ENCODE measurements around the gene CCDC59. TPM values are rescaled to one million over a fixed set of nuclear protein-coding genes. Genes with fewer than 3 reads are reported as not detected.

Gene CCDC59
- total RNA-seq, 1 experiment from 2014 or later: 49.9 TPM

- Histone ChIP-seq H3K79me2 (ENCODE audit: low read depth) (no peaks in the 10 kb centered on the region), H2AFZ (no peak overlapping the region), H3K27ac (no peak overlapping the region), H3K36me3 (ENCODE audit: low read depth) (no peaks in the 10 kb centered on the region), H3K9me2 (ENCODE audit: insufficient read depth) (no peaks in the 10 kb centered on the region), H3F3A (ENCODE audit: insufficient read depth, low read depth) (no peaks in the 10 kb centered on the region), H3K4me2 (no peak overlapping the region), H3K9me3 (ENCODE audit: insufficient read depth, low read depth) (no peaks in the 10 kb centered on the region), H3K4me3 (no peak overlapping the region), H3K4me1 (replicated peaks; ENCODE audit: insufficient read depth) (no peaks in the 10 kb centered on the region), H4K20me1 (ENCODE audit: insufficient read depth) (no peaks in the 10 kb centered on the region), H3K27me3 (ENCODE audit: insufficient read depth, low read depth) (no peaks in the 10 kb centered on the region)
- TF ChIP-seq CTCF (conservative IDR thresholded peaks at IDR 0.05): no peak
- no peak for TF ChIP-seq EZH2 (IDR thresholded peaks at IDR 0.05; ENCODE audit: low read depth)
- POLR2A ChIA-PET (ENCODE audit: unreplicated experiment): no interaction called here
- intact Hi-C loops (cut with micrococcal nuclease; ENCODE audit: unreplicated experiment): no loop called here
- CTCF ChIA-PET: no interaction called here
- no peak for DNase-seq
- no TSS peak for BruUV-seq (replicated peaks)
These were observed 20.8 kb upstream of the CCDC59 start for GRCh38 chr12:82378997-82379396.

GRCh38 chr12:82375201-82375600 lies 17.0 kb upstream of the CCDC59 start:
- no peak overlapping the region for H3K27ac ChIP-seq
- intact Hi-C loops (cut with micrococcal nuclease; ENCODE audit: unreplicated experiment): no loop called here

GRCh38 chr12:82366197-82366596 lies 8.0 kb upstream of the CCDC59 start:
- no peaks in the 10 kb centered on the region for H3K27me3 ChIP-seq (ENCODE audit: insufficient read depth, low read depth)
- H3K79me2 ChIP-seq (ENCODE audit: low read depth): no peaks in the 10 kb centered on the region
- POLR2A ChIA-PET (ENCODE audit: unreplicated experiment): no interaction called here
- no peak overlapping the region for H3K27ac ChIP-seq
- DNase-seq: no peak
- no peaks in the 10 kb centered on the region for H4K20me1 ChIP-seq (ENCODE audit: insufficient read depth)
- no peak overlapping the region for H2AFZ ChIP-seq
- H3K4me2 ChIP-seq: no peak overlapping the region
- H3K9me2 ChIP-seq (ENCODE audit: insufficient read depth): no peaks in the 10 kb centered on the region
- H3K4me1 ChIP-seq (replicated peaks; ENCODE audit: insufficient read depth): no peaks in the 10 kb centered on the region
- no peaks in the 10 kb centered on the region for H3F3A ChIP-seq (ENCODE audit: insufficient read depth, low read depth)
- no peaks in the 10 kb centered on the region for H3K9me3 ChIP-seq (ENCODE audit: insufficient read depth, low read depth)
- TF ChIP-seq CTCF (conservative IDR thresholded peaks at IDR 0.05): no peak
- TF ChIP-seq EZH2 (IDR thresholded peaks at IDR 0.05; ENCODE audit: low read depth): no peak
- intact Hi-C loops (cut with micrococcal nuclease; ENCODE audit: unreplicated experiment): no loop called here
- H3K4me3 ChIP-seq: no peak overlapping the region
- H3K36me3 ChIP-seq (ENCODE audit: low read depth): no peaks in the 10 kb centered on the region
- BruUV-seq (replicated peaks): no TSS peak
- CTCF ChIA-PET: no interaction called here

More at GRCh38 chr12:82375201-82375600, 17.0 kb upstream of the CCDC59 start:
- BruUV-seq (replicated peaks): no TSS peak
- Histone ChIP-seq H3K36me3 (ENCODE audit: low read depth) (no peaks in the 10 kb centered on the region), H3K4me1 (replicated peaks; ENCODE audit: insufficient read depth) (no peaks in the 10 kb centered on the region), H4K20me1 (ENCODE audit: insufficient read depth) (no peaks in the 10 kb centered on the region), H3K9me2 (ENCODE audit: insufficient read depth) (no peaks in the 10 kb centered on the region), H3K27me3 (ENCODE audit: insufficient read depth, low read depth) (no peaks in the 10 kb centered on the region), H3F3A (ENCODE audit: insufficient read depth, low read depth) (no peaks in the 10 kb centered on the region), H3K79me2 (ENCODE audit: low read depth) (no peaks in the 10 kb centered on the region), H3K4me3 (no peak overlapping the region), H3K9me3 (ENCODE audit: insufficient read depth, low read depth) (no peaks in the 10 kb centered on the region), H2AFZ (no peak overlapping the region), H3K4me2 (no peak overlapping the region)
- TF ChIP-seq CTCF (conservative IDR thresholded peaks at IDR 0.05) (no peak), EZH2 (IDR thresholded peaks at IDR 0.05; ENCODE audit: low read depth) (no peak)
- no peak for DNase-seq
- ChIA-PET CTCF (no interaction called here), POLR2A (ENCODE audit: unreplicated experiment) (no interaction called here)
